Body of pancreas (tissue), 4 donors: ENCODE data around the gene ROBO1. TPM values are rescaled to one million over a fixed set of nuclear protein-coding genes. Genes with fewer than 3 reads are reported as not detected.
A peak's percentile ranks its signal among the peaks of the same experiment; 100 is the strongest.

Source experiments
- ATAC-seq: fragments of 150-250 bp; one replicate; pipeline ENCODE4 v1.9.1; 2016
- DNase-seq, 4 donors: peaks; one replicate each; pipeline ENCODE4 v3.0.0-alpha.2; 2019
- H3K27ac ChIP-seq, 4 donors: fragments of 200-600 bp; sonication (generic); 1 replicate in 3 of 4; 2 replicates in 1 of 4; pipeline versions ENCODE4 v1.5.1 to v1.6.1; 2016 to 2019; ENCODE audit warnings: mild to moderate bottlenecking in 1 of 4, mixed read lengths in 1 of 4, moderate library complexity in 1 of 4
- H3K27me3 ChIP-seq, 2 donors: fragments of 200-600 bp; sonication (generic); one replicate each; pipeline ENCODE4 v1.6.0; 2016; ENCODE audit warnings: mild to moderate bottlenecking in 1 of 2
- H3K36me3 ChIP-seq, 2 donors: fragments of 200-600 bp; sonication (generic); replicated peaks in 1 of 2; 2 replicates each; pipeline ENCODE4 v1.5.1; 2016; ENCODE audit warnings: low read depth in 2 of 2; ENCODE audit not compliant: insufficient read depth in 1 of 2
- H3K4me1 ChIP-seq: fragments of 200-600 bp; sonication (generic); one replicate; pipeline ENCODE4 v1.6.0; 2016
- H3K4me3 ChIP-seq, 2 donors: fragments of 200-600 bp; sonication (generic); 1 replicate in 1 of 2; 2 replicates in 1 of 2; pipeline ENCODE4 v1.5.1; 2016 to 2019
- H3K9me3 ChIP-seq, 3 donors: fragments of 200-600 bp; sonication (generic); 1 replicate in 2 of 3; 2 replicates in 1 of 3; pipeline ENCODE4 v1.5.1; 2016
- POLR2A ChIP-seq, 3 donors: fragments of 450-650 bp; IDR thresholded peaks; one replicate each; pipeline ENCODE4 v1.6.1; 2016; ENCODE audit warnings: antibody characterized with exemption in 3 of 3, mild to moderate bottlenecking in 2 of 3
- WGBS, 2 donors: methylation state at CpG; one replicate each; pipeline ENCODE4 v1.1.5; 2017; 5-methylcytosine and 5-hydroxymethylcytosine counted together
- intact Hi-C: fragments of 100-400 bp; cut with DNase I; formaldehyde crosslinking; loops from one replicate; pipeline ENCODE4 v1.15.1; 2023
- total RNA-seq, 2 donors: library from RNA; depleted of rRNA; stranded (reverse); fragments of >200 nt; gene quantifications; one replicate each; pipeline ENCODE4 v1.1.0, GENCODE V29; 2016
- TF ChIP-seq, protein P1 (sequence below), 7 experiments: fragments of 450-650 bp in 4 of 7; fragments of 200-600 bp in 3 of 7; sonication (generic) in 3 of 7; IDR thresholded peaks; one replicate each; pipeline ENCODE4 v1.5.1; 2016 to 2019; ENCODE audit warnings: antibody characterized with exemption in 7 of 7

ROBO1 gene
- total RNA-seq, 2 donors from 2014 or later = 3.9 to 9.9 TPM

DNA sequence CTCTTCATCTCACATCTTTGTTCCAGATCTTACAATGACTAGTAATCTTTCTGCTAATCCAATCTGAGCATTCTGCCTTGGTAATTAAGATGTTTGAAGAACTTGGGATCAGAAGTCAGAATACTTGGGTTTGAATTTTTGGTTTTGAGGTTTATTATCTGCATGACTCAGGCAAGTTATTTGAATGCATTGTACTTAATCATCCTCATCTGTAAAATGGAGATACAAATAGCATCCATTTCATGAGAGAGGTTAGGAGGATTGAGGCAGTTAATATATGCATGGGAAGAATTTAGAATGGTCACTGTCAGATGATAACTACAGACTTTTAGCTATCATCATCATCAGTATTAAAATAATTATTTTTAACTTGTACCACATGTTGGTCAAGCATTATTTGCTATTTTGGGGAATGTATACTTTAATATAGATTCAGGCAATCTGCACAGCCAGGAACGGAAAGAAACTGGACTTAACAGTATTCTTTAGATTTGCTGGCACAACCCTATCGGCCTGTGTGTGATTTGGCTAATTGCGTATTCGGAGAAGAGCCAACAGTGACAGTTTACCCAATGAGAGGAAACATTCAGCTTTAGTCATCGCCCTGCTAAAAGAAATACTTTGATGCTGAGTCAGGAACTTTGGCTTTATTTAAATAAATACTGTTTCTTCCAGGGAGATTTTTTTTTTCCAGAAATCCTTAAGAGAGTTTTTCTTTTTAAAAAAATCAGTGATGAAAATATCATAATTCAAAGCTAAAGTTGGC is 600.0 kb downstream of the ROBO1 start:
- Histone ChIP-seq H3K27me3 (no peaks in the 10 kb centered on the region), H3K36me3 (no peaks in the 10 kb centered on the region), H3K4me1 (no peaks in the 10 kb centered on the region), H3K9me3 (no peaks in the 10 kb centered on the region), H3K4me3 (no peak overlapping the region), H3K27ac (no peak overlapping the region)
- TF ChIP-seq, protein P1, sequence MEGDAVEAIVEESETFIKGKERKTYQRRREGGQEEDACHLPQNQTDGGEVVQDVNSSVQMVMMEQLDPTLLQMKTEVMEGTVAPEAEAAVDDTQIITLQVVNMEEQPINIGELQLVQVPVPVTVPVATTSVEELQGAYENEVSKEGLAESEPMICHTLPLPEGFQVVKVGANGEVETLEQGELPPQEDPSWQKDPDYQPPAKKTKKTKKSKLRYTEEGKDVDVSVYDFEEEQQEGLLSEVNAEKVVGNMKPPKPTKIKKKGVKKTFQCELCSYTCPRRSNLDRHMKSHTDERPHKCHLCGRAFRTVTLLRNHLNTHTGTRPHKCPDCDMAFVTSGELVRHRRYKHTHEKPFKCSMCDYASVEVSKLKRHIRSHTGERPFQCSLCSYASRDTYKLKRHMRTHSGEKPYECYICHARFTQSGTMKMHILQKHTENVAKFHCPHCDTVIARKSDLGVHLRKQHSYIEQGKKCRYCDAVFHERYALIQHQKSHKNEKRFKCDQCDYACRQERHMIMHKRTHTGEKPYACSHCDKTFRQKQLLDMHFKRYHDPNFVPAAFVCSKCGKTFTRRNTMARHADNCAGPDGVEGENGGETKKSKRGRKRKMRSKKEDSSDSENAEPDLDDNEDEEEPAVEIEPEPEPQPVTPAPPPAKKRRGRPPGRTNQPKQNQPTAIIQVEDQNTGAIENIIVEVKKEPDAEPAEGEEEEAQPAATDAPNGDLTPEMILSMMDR (IDR thresholded peaks at IDR 0.05) = no peak
- no peak for TF ChIP-seq POLR2A (IDR thresholded peaks at IDR 0.05)
- peak in 1 of 4 donors; percentile 16 for DNase-seq
- intact Hi-C loops = no loop called here
- 31 to 38% methylated on average over 5 of the region's 5 CpGs for WGBS, 2 donors
- peak; percentile 33 for ATAC-seq

DNA sequence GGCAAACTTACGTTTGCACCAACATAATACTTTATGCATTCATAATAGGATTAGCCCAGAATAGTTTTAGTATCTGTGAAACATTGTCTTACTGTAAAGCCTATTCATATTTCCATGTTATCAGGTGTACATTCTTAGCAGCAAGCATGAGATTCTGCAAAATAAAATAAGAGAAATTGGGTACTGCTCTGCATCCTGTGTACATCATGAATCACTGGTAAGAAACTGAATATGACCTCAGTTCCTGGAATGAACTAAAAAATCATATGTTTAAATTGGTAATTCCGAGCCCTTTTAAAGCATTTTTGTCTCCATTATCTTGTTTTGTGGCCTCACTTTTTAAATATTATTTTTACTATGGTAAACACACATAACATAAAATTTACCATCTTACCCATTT is 605.1 kb downstream of the ROBO1 start:
- Histone ChIP-seq H3K4me3 (no peak overlapping the region), H3K36me3 (no peaks in the 10 kb centered on the region), H3K4me1 (no peaks in the 10 kb centered on the region), H3K27ac (no peak overlapping the region), H3K27me3 (no peaks in the 10 kb centered on the region), H3K9me3 (no peaks in the 10 kb centered on the region)
- intact Hi-C loops = no loop called here
- 39 to 40% methylated on average over 2 of the region's 2 CpGs for WGBS, 2 donors
- no peak for ATAC-seq
- no peak for DNase-seq
- no peak for TF ChIP-seq POLR2A (IDR thresholded peaks at IDR 0.05)
- TF ChIP-seq, protein P1 (IDR thresholded peaks at IDR 0.05) = no peak

DNA sequence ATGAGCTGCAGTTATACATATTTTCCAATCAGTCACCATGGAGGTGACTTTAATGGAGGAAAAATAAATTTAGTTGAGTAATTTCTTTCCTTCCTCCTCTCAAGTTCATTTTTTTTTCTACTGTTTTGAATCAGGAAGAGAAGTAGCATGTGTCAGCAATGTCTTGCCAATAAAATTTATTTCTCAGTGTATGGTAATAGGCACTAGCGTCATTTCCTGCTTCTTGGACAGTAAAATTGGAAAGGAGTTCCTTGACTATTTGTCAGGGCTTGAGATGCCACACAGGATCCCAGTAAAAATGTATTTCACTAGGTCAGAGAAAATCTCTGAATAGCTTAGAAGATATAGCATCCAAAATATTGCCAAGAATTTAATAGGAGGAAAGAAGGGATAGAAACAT is 605.9 kb downstream of the ROBO1 start:
- no peak for ATAC-seq
- Histone ChIP-seq H3K27me3 (no peaks in the 10 kb centered on the region), H3K4me1 (no peaks in the 10 kb centered on the region), H3K27ac (no peak overlapping the region), H3K36me3 (no peaks in the 10 kb centered on the region), H3K4me3 (no peak overlapping the region), H3K9me3 (no peaks in the 10 kb centered on the region)
- intact Hi-C loops = no loop called here
- 55 to 71% methylated on average over 1 of the region's 1 CpG for WGBS, 2 donors
- TF ChIP-seq, protein P1 (IDR thresholded peaks at IDR 0.05) = no peak
- no peak for TF ChIP-seq POLR2A (IDR thresholded peaks at IDR 0.05)
- no peak for DNase-seq

DNA sequence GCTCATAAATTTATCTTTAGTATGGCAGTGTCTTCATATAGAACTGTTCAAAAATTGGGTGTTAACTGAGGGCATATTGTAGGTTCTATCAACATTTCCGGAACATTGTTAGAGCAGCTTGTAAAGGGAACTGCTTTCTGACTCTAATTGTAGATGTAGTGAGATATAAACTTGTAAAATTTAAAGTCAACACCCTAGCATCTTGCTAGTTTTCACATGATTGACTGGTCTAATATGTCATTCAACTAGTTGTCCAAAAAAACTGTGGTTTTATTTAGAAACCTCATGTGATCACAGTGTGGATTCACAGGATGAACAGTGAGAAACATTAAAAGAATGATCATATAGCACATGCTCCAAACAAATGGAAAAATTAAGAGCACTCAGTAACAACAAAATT is 607.4 kb downstream of the ROBO1 start:
- Histone ChIP-seq H3K9me3 (no peaks in the 10 kb centered on the region), H3K4me1 (no peaks in the 10 kb centered on the region), H3K4me3 (no peak overlapping the region), H3K36me3 (no peaks in the 10 kb centered on the region), H3K27ac (no peak overlapping the region), H3K27me3 (no peaks in the 10 kb centered on the region)
- TF ChIP-seq POLR2A (IDR thresholded peaks at IDR 0.05) = no peak
- TF ChIP-seq, protein P1 (IDR thresholded peaks at IDR 0.05) = no peak
- WGBS, 2 donors = 68 to 79% methylated on average over 1 of the region's 1 CpG
- DNase-seq = no peak
- intact Hi-C loops = no loop called here
- no peak for ATAC-seq

DNA sequence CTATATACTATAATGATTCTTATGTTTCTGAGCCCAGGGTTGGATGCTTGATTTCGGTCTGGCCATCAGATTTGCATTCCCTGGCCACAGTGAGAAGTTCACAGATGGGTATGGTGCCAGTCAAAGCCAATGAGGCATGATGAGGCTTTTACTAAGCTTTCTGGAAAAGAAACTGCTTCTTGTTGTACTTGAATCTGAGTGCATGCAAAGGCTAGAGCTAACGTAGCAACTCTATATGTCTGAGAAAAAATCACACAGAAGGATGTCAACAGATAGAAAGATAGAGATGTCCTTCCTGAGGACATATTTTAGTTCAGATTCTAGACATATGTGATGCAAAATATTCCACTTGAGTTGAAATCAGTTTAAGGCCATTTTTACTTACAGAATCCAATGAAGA is 608.1 kb downstream of the ROBO1 start:
- H3K27me3 ChIP-seq = no peaks in the 10 kb centered on the region
- no peaks in the 10 kb centered on the region for H3K36me3 ChIP-seq
- ATAC-seq (no peak), DNase-seq (no peak)
- TF ChIP-seq POLR2A (IDR thresholded peaks at IDR 0.05) = no peak
- TF ChIP-seq, protein P1 (IDR thresholded peaks at IDR 0.05) = no peak
- no peaks in the 10 kb centered on the region for H3K4me1 ChIP-seq
- intact Hi-C loops = no loop called here
- H3K4me3 ChIP-seq = no peak overlapping the region
- H3K9me3 ChIP-seq = no peaks in the 10 kb centered on the region
- no peak overlapping the region for H3K27ac ChIP-seq
- WGBS, 2 donors = 45 to 50% methylated on average over 2 of the region's 2 CpGs
